Ovary (tissue), 3 donors: ENCODE results near the gene PTMS.

Experiments
- CTCF ChIP-seq, 3 donors: fragments of 450-650 bp in 2 of 3; fragments of 200-600 bp in 1 of 3; IDR thresholded peaks; one replicate each; pipeline versions ENCODE4 v1.5.1 to v1.8.0; 2016 to 2022; ENCODE audit warnings: antibody characterized with exemption in 3 of 3, mild to moderate bottlenecking in 1 of 3
- EP300 ChIP-seq: sonication (generic); formaldehyde crosslinking; IDR thresholded peaks from one replicate; pipeline ENCODE4 v1.6.1; 2017; ENCODE audit warnings: antibody characterized with exemption
- POLR2A ChIP-seq: fragments of 450-650 bp; IDR thresholded peaks from one replicate; pipeline ENCODE4 v1.6.1; 2017; ENCODE audit warnings: antibody characterized with exemption, mild to moderate bottlenecking, moderate library complexity
- donor health status: DM: no; HTN: no; CAD: no.

DNA sequence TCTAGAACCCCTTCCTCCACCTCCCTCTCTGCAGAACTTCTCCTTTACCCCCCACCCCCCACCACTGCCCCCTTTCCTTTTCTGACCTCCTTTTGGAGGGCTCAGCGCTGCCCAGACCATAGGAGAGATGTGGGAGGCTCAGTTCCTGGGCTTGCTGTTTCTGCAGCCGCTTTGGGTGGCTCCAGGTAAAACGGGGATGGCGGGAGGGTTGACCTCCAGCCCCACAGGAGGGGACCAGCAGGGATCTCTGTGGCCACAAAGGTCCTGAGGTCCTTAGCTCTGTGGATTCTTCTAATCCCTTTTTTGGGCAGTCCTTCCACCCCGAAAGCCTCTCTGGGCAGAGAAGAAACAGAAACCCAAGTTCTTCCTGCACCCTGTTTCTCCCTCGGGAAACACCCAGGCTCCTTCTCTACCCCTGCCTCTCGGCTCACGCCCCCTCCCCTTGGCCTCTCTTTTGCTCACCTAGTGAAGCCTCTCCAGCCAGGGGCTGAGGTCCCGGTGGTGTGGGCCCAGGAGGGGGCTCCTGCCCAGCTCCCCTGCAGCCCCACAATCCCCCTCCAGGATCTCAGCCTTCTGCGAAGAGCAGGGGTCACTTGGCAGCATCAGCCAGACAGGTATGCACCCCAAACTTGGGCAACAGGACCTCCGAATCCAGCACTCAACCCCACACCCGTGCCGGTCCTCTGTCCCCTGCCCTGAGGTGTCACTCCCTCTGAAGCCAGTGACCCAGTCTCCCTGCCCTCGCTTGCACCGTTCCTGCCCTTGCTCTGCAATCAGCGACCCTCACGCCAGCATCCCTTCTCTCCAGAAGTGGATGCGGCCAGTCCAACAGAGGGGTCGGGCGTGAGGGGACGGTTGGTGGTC lies 6.8 kb downstream of the PTMS start:
- no peak for TF ChIP-seq CTCF (IDR thresholded peaks at IDR 0.05)
- no peak for TF ChIP-seq POLR2A
- no peak for TF ChIP-seq EP300
